Parathyroid adenoma (tissue), 2 donors: ENCODE measurements around the gene RPS6KA2.

Source experiments
- H2AFZ ChIP-seq: fragments of 300-600 bp; sonication (generic); one replicate; pipeline ENCODE4 v1.7.0; 2017; ENCODE audit warnings: antibody characterized with exemption, mild to moderate bottlenecking
- H3K27ac ChIP-seq: fragments of 300-600 bp; sonication (generic); one replicate; pipeline ENCODE4 v1.7.0; 2017
- H3K27me3 ChIP-seq: fragments of 300-600 bp; sonication (generic); one replicate; pipeline ENCODE4 v1.7.0; 2017; ENCODE audit warnings: low read length; ENCODE audit not compliant: control insufficient read depth, insufficient read depth
- H3K36me3 ChIP-seq: fragments of 300-600 bp; sonication (generic); one replicate; pipeline ENCODE4 v1.7.0; 2017; ENCODE audit warnings: low read length; ENCODE audit not compliant: control insufficient read depth, insufficient read depth
- H3K4me1 ChIP-seq: fragments of 300-600 bp; sonication (generic); one replicate; pipeline ENCODE4 v1.7.0; 2017; ENCODE audit warnings: control low read depth
- H3K4me2 ChIP-seq: fragments of 300-600 bp; sonication (generic); one replicate; pipeline ENCODE4 v1.7.0; 2017; ENCODE audit warnings: low read length
- H3K4me3 ChIP-seq: fragments of 300-600 bp; sonication (generic); one replicate; pipeline ENCODE4 v1.7.0; 2017; ENCODE audit warnings: low read depth, low read length
- H3K79me2 ChIP-seq: fragments of 300-600 bp; sonication (generic); one replicate; pipeline ENCODE4 v1.7.0; 2017; ENCODE audit warnings: control low read depth
- H3K9ac ChIP-seq: fragments of 300-600 bp; sonication (generic); one replicate; pipeline ENCODE4 v1.7.0; 2017; ENCODE audit warnings: mild to moderate bottlenecking
- H3K9me3 ChIP-seq: fragments of 300-600 bp; sonication (generic); one replicate; pipeline ENCODE4 v1.7.0; 2017; ENCODE audit warnings: low read length; ENCODE audit not compliant: control insufficient read depth
- CTCF ChIP-seq: fragments of 300-600 bp; sonication (generic); IDR thresholded peaks from one replicate; pipeline ENCODE4 v1.7.0; 2017; ENCODE audit warnings: antibody characterized with exemption, mild to moderate bottlenecking
- donor health status: primary hyperparathyroidism.

RPS6KA2 gene

GRCh38 chr6:166504100-166504499, 123.0 kb downstream of the RPS6KA2 start:
- H3K4me1 ChIP-seq = no peaks in the 10 kb centered on the region
- no peak overlapping the region for H2AFZ ChIP-seq
- peaks cover 21% of the 10 kb centered on the region for H3K79me2 ChIP-seq
- H3K9ac ChIP-seq = no peak overlapping the region
- no peaks in the 10 kb centered on the region for H3K9me3 ChIP-seq
- no peaks in the 10 kb centered on the region for H3K27me3 ChIP-seq
- TF ChIP-seq CTCF = no peak
- H3K36me3 ChIP-seq = no peaks in the 10 kb centered on the region
- no peak overlapping the region for H3K27ac ChIP-seq
- no peak overlapping the region for H3K4me2 ChIP-seq
- no peak overlapping the region for H3K4me3 ChIP-seq

GRCh38 chr6:166503167-166503744, 123.8 kb downstream of the RPS6KA2 start:
- H2AFZ ChIP-seq = no peak overlapping the region
- H3K9ac ChIP-seq = no peak overlapping the region
- no peaks in the 10 kb centered on the region for H3K4me1 ChIP-seq
- H3K9me3 ChIP-seq = no peaks in the 10 kb centered on the region
- no peak overlapping the region for H3K4me2 ChIP-seq
- no peaks in the 10 kb centered on the region for H3K36me3 ChIP-seq
- no peaks in the 10 kb centered on the region for H3K27me3 ChIP-seq
- H3K27ac ChIP-seq = no peak overlapping the region
- H3K79me2 ChIP-seq = peaks cover 15% of the 10 kb centered on the region
- no peak overlapping the region for H3K4me3 ChIP-seq
- no peak for TF ChIP-seq CTCF

GRCh38 chr6:166502453-166502852, 124.6 kb downstream of the RPS6KA2 start:
- TF ChIP-seq CTCF = no peak
- H3K79me2 ChIP-seq = peaks cover 9% of the 10 kb centered on the region
- H3K36me3 ChIP-seq = no peaks in the 10 kb centered on the region
- no peak overlapping the region for H3K27ac ChIP-seq
- no peak overlapping the region for H2AFZ ChIP-seq
- H3K4me1 ChIP-seq = no peaks in the 10 kb centered on the region
- H3K9me3 ChIP-seq = no peaks in the 10 kb centered on the region
- H3K9ac ChIP-seq = no peak overlapping the region
- no peak overlapping the region for H3K4me2 ChIP-seq
- no peaks in the 10 kb centered on the region for H3K27me3 ChIP-seq
- H3K4me3 ChIP-seq = no peak overlapping the region

- Histone ChIP-seq H3K36me3 (no peaks in the 10 kb centered on the region), H2AFZ (no peak overlapping the region), H3K4me1 (no peaks in the 10 kb centered on the region), H3K9ac (no peak overlapping the region), H3K9me3 (no peaks in the 10 kb centered on the region), H3K4me3 (no peak overlapping the region), H3K79me2 (peaks cover 8% of the 10 kb centered on the region), H3K4me2 (no peak overlapping the region), H3K27me3 (no peaks in the 10 kb centered on the region), H3K27ac (no peak overlapping the region)
- no peak for TF ChIP-seq CTCF
These were observed 125.8 kb downstream of the RPS6KA2 start for GRCh38 chr6:166501246-166501645.

- Histone ChIP-seq H3K36me3 (no peaks in the 10 kb centered on the region), H3K9ac (no peak overlapping the region), H3K27me3 (no peaks in the 10 kb centered on the region), H3K4me2 (no peak overlapping the region), H3K9me3 (no peaks in the 10 kb centered on the region), H3K79me2 (peaks cover 8% of the 10 kb centered on the region), H3K4me1 (no peaks in the 10 kb centered on the region), H2AFZ (no peak overlapping the region), H3K27ac (no peak overlapping the region), H3K4me3 (no peak overlapping the region)
- TF ChIP-seq CTCF = no peak
These were observed 126.8 kb downstream of the RPS6KA2 start for GRCh38 chr6:166500246-166500645.
